EH (cell line): ENCODE results near the gene L3MBTL4.
A peak's percentile ranks its signal among the peaks of the same experiment; 100 is the strongest.

Source experiments
- DNase-seq: peaks from one replicate; pipeline ENCODE4 v3.0.0-alpha.2; 2015; ENCODE audit warnings: low read depth

The L3MBTL4 gene

DNA sequence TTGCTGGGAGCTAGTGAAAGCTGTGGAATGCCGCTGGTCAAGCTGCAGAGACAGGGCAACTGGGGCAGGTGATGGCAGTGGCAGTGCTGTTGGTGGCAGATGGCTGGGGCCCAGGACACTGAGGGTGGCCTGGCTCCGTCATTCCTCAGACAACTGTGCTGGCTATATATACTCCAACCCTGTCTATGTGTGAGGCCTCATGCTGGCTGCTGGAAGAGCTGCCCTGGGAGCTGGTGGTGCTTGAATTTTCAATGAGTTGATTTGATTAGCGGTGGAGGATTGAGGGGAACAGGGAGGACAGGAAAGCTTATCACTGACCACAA lies 452.9 kb downstream of the L3MBTL4 start:
- no peak for DNase-seq

DNA sequence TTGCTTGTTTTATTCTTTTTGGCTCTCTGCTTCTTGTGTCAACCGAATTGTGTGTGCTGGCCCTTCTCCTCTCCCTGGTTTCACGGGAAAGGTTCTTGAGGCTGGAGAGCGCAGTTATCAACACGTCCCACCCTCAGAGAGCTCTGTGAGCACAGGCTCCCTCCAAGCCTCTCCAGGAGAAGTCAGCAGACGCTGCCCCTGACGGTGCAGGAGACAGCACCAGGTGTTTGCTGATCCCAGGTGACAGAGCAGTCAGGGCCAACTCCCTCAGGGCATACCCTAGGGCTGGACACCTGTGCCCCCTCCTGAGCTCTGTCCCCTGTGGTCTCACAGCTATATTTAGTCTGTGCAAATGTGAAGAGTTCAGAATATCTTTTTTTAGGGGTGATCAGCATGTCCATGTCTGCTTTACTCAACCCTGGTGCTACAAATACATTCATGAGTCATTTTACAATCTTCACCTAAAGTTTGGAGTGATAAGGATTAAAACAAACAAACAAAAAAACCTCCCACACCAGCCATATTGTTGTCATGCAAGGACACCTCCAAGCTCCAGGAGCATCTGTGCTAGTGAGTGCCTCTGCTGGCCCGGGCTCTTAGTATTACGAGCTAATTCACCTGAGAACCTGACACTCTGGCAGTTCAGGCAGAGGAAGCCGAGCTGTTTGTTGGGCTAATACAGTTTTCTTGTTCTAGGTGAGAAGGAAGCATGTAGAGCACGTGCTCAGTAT lies 453.4 kb downstream of the L3MBTL4 start:
- no peak for DNase-seq

DNA sequence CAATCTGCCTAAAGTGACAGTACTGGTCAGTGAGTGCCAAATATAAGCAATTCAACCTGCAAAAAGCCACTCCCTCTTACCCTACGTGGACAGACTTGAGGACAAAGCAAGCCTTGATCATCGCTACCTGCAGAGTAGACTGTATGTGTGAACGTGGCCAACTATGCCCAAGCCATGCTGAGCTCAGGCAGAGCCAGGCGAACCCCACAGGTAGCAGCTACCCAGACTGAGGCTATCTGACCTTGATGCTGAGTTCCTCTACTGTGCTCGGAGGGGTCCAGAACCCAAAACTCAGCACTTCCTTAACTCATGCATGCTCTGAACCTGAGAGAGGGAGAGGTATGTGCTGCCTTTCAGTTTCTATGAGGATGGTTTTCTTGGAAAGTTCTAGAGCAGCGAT lies 455.9 kb downstream of the L3MBTL4 start:
- DNase-seq, result no peak

- DNase-seq, result peak; percentile 12
These were observed 458.9 kb downstream of the L3MBTL4 start for GRCh38 chr18:5955861-5956260.

- DNase-seq, result no peak
These were observed 463.1 kb downstream of the L3MBTL4 start for GRCh38 chr18:5951515-5952091.

DNA sequence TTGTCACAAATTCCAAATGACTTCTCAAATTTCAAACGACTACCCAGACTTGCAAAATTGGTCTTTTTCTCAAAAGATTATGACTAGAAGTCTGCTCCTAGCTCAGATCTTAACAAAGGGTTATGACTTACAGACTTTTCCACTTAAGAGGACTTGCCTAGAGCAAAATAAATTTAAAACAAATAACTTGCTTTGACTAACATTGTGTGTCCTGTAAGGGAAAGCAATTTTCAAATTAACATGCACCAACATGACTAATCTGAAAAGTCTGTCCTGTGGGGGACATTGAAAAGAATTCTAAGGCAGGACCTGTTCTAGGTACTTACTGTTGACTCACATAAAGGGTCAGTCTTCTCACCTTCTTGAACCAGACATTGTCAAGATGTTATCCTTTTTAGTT lies 465.9 kb downstream of the L3MBTL4 start:
- DNase-seq, result no peak

DNA sequence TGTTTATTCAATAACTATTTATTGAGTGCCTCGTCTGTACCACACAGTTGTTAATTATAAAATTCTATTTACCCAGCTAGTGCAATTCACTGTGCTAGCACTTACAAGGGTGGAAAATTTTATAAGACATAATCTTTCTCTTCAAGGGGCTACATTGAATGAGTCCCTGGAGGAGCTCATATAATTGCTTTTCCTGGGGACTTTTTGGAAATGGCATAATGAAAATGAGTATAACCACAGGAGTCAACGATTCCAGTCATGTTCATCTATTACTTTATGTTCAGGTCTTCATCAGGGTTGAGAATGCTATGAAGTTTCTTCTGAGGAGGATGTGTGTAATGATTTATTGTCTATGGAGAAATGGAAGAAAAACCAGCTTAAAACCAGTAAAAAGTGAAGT lies 466.5 kb downstream of the L3MBTL4 start:
- DNase-seq, result no peak

DNA sequence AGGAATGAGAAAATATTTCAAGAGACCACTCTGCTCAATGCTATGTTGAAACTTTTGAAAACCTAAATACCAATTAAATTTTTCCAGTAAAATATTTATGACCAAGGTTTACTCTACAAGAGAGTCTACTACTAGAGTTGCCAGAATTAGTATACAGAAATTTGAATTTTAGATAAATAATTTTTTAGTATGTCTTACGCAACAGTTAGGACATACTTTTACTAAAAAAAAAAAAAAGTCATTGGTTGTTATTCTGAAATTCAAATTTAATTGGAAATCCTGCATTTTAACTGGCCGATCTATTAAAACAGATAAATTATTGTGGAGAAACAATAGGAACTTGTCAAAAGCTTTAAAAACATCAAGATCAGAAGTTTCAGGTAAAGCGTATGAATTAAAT lies 470.3 kb downstream of the L3MBTL4 start:
- DNase-seq, result no peak

DNA sequence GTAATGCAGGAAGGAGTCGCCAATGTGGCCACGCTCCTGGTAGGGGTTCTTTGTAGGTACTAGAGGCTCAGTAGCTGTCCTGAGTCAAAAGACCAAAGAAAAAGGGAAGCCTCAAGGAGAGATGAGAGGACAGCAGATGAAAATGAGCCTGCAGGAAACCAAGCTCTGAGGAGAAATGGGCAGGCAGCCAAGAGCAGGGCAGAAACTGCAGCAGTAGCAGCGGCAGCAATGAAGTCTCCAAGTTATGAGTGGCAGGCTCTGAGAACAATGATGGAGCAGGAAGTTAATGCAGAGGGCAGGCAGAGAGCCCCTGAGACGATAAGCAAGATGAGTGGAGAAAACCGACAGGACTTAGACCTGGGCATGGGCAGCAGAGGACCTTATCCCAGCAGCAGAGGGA lies 471.2 kb downstream of the L3MBTL4 start:
- peak; percentile 13 for DNase-seq

DNA sequence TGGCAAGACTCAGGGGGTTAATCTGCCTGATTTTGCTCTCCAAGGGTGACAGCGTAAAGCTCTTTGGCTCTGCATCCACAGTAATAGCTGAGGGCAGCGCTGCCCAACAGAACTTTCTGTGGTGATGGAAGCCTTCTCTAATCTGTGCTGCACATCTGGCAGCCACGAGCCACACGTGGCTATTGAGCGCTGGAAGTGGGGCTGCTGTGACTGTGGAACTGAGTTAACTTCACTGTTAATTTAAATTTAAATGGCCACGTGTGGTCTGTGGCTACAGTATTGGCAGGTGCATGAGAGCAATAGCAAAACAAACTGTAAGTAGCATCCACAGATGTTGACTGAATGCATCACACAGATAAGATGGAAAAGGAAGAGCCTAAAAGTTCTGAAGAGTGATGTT lies 472.1 kb downstream of the L3MBTL4 start:
- DNase-seq, result no peak

- DNase-seq, result no peak
These were observed 472.8 kb downstream of the L3MBTL4 start for GRCh38 chr18:5941890-5942289.

- no peak for DNase-seq
These were observed 474.7 kb downstream of the L3MBTL4 start for GRCh38 chr18:5939801-5940667.

DNA sequence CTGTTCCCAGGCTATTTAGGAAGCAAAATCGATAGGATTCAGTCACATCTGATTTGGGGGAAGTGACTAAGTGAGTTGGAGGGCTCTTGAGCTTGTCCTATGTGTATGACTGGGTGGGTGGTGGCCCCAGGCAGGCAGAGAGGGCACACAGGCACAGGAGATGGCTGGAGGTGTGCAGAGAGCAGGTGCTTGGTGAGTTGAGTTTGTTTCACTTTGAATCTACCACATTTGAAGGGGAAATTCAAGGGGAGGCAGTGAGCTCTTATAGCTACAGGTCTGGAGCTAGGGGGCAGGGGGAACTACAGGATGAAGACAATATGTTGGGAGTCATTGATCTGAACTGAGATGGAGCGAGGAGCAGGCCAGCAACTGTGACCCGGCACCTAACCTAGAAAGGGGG lies 476.9 kb downstream of the L3MBTL4 start:
- no peak for DNase-seq

DNA sequence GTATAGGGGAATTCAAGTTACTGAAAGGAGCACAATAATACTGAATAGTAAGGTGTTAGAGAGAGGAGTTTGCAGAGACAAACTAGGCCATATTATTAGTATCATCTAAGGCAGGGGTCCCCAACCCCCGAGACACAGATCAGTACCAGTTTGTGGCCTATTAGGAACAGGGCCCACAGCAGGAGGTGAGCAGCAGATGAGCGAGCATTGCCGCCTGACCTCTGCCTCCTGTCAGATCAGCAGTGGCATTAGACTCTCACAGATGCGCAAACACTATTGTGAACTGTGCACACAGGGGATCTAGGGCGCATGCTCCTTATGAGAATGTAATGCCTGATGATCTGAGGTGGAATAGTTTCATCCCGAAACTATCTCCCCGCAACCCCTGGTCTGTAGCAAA lies 477.6 kb downstream of the L3MBTL4 start:
- no peak for DNase-seq

DNA sequence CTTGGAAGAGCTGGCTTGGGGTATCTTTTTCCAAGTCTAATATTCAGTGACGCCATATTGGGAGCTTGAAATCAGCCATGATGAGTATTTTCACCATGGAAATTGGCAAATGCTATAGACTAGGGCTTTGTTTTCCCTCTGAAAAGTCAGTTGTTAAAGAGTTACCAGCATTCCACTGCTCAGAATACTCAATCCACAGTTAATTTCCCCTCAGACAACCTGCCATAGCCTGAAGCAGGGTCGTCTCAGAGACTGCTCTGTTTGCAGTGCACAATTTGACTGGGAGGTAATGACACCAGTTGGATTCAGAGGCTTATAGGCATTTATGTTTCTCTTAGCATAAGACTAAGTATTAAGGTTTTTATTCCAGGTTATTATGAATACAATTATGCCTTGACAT lies 483.9 kb downstream of the L3MBTL4 start:
- DNase-seq, result no peak

GRCh38 chr18:5918205-5918858 lies 496.4 kb downstream of the L3MBTL4 start:
- no peak for DNase-seq

DNA sequence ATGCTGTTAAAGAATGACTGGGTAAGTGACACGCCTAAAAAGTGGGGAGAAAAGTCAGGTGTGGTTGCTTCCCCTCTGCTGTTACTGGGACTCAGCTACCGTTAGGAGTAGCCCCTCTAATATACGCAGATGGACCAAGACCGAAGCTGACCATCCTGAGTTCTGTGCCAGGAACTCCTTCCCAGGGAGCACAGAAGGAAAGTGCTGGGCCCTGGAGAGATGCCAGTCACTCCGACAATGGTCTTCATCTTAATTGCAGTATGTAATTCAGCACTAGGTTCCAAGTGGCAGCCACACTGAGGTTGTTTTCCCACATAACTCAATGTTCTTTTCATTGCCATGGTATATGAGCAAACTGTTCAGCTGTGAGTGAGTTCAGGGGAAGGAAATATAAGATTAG lies 499.8 kb downstream of the L3MBTL4 start:
- DNase-seq, result no peak

DNA sequence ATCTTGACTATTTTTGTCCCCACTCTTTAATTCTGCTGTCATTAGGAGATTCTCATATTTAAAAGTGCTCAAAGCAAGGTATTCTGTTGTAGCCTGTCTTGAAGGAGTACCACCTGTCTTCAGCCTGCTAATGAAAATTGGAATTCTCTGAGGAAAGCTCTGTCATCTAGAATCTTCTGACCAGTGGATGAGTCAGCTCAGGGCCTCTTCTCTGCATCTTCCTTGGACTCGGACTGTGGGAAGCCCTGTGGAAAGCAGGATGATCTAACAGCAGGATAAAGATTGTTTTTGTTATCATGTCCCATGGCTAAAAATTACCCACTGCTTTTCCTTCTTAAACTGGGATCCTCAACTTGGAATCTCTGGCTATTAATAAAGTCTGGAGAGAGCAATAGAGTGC lies 500.7 kb downstream of the L3MBTL4 start:
- no peak for DNase-seq

- DNase-seq, result no peak
These were observed 502.1 kb downstream of the L3MBTL4 start for GRCh38 chr18:5912566-5912965.

- DNase-seq, result no peak
These were observed 505.6 kb downstream of the L3MBTL4 start for GRCh38 chr18:5909125-5909524.
